Measurements from ENCODE around the gene CBFA2T3. TPM values are rescaled to one million over a fixed set of nuclear protein-coding genes. Genes with fewer than 3 reads are reported as not detected.

Gene CBFA2T3
- total RNA-seq, 1 experiment from 2014 or later: 2.9 TPM

- H3K79me2 ChIP-seq (ENCODE audit: insufficient read depth, low read length): no peaks in the 10 kb centered on the region
- no CpG with 5 or more reads among the region's 28 CpGs for WGBS (ENCODE audit: extremely low coverage, insufficient read length, low lambda C conversion rate)
- H4K5ac ChIP-seq (ENCODE audit: insufficient read length, low read depth, low read length): no peak overlapping the region
- H3K23me2 ChIP-seq (ENCODE audit: insufficient read length, low read depth, low read length, poor library complexity, severe bottlenecking): no peaks in the 10 kb centered on the region
- H4K20me1 ChIP-seq (ENCODE audit: control insufficient read depth, insufficient read depth, insufficient read length): no peaks in the 10 kb centered on the region
- H3K4me3 Mint-ChIP-seq: no peak overlapping the region
- peaks cover 24 to 36% of the 10 kb centered on the region in 2 experiments for H3K4me1 Mint-ChIP-seq
- no peak overlapping the region for H2BK15ac ChIP-seq (ENCODE audit: low read depth, low read length)
- H3K18ac ChIP-seq (ENCODE audit: insufficient read length, low read depth, low read length): no peak overlapping the region
- no peak overlapping the region for H3K4ac ChIP-seq (ENCODE audit: low read depth, low read length)
- peaks cover 0 to 3% of the 10 kb centered on the region in 2 experiments; a peak in 1 of 5 replicates for H3K9me3 Mint-ChIP-seq
- H3T11ph ChIP-seq (ENCODE audit: low read length): no peak overlapping the region
- H3K9ac ChIP-seq (ENCODE audit: extremely low read depth, insufficient read length, low read length): no peak overlapping the region
- no peaks in the 10 kb centered on the region for H3K27me3 ChIP-seq (ENCODE audit: insufficient read depth, low read length)
- no peak overlapping the region for H3K27ac ChIP-seq (ENCODE audit: insufficient read length, low read depth, low read length)
- H2AK5ac ChIP-seq (ENCODE audit: insufficient read length, low read length): no peak overlapping the region
- no peaks in the 10 kb centered on the region for H3K79me1 ChIP-seq (ENCODE audit: insufficient read depth, low read depth, low read length, poor library complexity, severe bottlenecking)
- H3K27ac Mint-ChIP-seq: no peak overlapping the region; a peak in 1 of 7 replicates
- H2AFZ ChIP-seq (ENCODE audit: low read length): no peak overlapping the region
- no peak overlapping the region for H3K14ac ChIP-seq (ENCODE audit: insufficient read depth, low read length)
- H3K23ac ChIP-seq (ENCODE audit: insufficient read length, low read depth, low read length): no peak overlapping the region
- H2BK12ac ChIP-seq (ENCODE audit: insufficient read length, low read depth, low read length): no peak overlapping the region
- no peak overlapping the region for H2BK5ac ChIP-seq (ENCODE audit: insufficient read length, low read length)
- H3K4me1 ChIP-seq (ENCODE audit: insufficient read depth, low read length): no peaks in the 10 kb centered on the region; the same call in 1 of the 2 replicates
- no peaks in the 10 kb centered on the region; the same call in 1 of the 2 replicates for H3K27me3 Mint-ChIP-seq (ENCODE audit: low read depth)
- no peak for TF ChIP-seq CTCF (conservative IDR thresholded peaks at IDR 0.05)
- no peak overlapping the region for H2BK120ac ChIP-seq (ENCODE audit: low read depth, low read length, poor library complexity, severe bottlenecking)
- no peak overlapping the region for H4K8ac ChIP-seq (replicated peaks; ENCODE audit: insufficient read length, low read depth, low read length)
- no peaks in the 10 kb centered on the region for H3K9me3 ChIP-seq (ENCODE audit: control insufficient read depth, low read depth, low read length)
- H3K36me3 Mint-ChIP-seq (ENCODE audit: insufficient read depth in 1 of 3, low read depth in 3 of 3): no peaks in the 10 kb centered on the region
- no peak overlapping the region for H3K56ac ChIP-seq (ENCODE audit: insufficient read length, low read depth, low read length)
- no peak overlapping the region for H4K91ac ChIP-seq (ENCODE audit: insufficient read length, low read depth, low read length)
- no peak overlapping the region for H3K4me2 ChIP-seq (ENCODE audit: insufficient read depth, insufficient read length, low read length)
- DNase-seq: peak; percentile 53
- H2BK20ac ChIP-seq (ENCODE audit: low read depth, low read length, poor library complexity, severe bottlenecking): no peak overlapping the region
Observed at GRCh38 chr16:88920618-88921590, 56.1 kb downstream of the CBFA2T3 start.

Data from H9 (cell line).